HG03103 (cell line): Measurements from ENCODE around the gene BBLN.
"Not testable (repeated sequence)": the region's sequence is repeated elsewhere in the genome, so short reads cannot be mapped to it uniquely, and the experiment has no call there.

Experiments used
- ATAC-seq: cut with Tn5 transposase; IDR thresholded peaks from one replicate; pipeline ENCODE4 v1.9.1; 2021; ENCODE audit warnings: low read depth; ENCODE audit not compliant: unreplicated experiment

The BBLN gene

DNA sequence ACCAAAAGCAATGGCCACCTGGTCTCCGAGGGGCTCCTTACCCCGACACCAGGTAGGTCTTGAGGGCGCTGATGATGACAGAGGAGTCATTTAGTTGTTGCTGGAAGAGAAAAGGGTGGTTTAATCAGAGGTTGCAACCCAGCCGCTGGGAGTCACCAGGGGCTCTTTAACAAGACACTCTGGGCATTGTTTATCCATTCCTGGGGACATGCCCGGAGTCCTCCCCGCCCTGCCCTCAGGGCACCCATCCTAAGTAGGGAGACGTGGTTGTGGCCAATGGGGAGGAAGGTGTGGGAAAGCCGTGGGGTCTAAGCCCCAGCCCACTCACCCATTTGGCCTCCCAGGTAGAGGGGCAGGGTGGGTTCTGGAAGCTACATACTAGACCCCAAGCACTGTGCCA is 35.6 kb upstream of the BBLN start:
- no peak for ATAC-seq

DNA sequence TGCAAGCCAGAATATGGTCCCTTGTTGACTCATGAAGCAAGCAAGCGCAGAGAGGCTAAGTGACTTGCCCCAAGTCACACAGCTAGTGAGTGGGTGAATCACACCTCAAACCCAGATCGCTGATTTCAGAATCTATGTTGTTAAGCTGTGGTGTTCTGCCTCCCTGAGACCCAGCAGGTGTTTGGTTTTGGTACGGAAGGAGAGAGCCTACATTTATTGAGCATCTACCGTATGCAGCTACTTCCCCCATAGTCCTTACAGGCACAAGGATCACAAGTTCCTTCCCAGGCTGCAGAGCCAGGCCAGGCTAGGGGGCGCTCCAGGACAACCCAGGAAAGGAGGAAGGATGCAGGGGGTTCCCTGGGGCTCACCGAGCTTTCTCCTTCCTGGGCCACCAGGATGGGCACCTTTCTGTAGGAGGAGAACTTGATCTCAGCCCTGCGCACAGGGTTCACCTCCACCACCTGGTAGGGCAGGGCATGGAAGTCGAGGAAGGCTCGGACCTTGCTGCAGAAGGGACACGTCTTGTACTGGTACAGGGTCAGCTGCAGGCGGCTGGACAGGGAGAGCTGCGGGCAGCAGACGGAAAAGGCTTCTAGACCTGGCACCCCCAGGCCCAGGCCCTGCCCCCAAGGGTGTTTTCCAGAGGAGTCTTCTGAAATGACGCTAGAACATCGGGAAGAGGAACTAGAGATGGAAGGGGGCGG is 35.0 kb upstream of the BBLN start:
- no peak for ATAC-seq

GRCh38 chr9:128125580-128126354 is 34.3 kb upstream of the BBLN start:
- ATAC-seq: no peak

DNA sequence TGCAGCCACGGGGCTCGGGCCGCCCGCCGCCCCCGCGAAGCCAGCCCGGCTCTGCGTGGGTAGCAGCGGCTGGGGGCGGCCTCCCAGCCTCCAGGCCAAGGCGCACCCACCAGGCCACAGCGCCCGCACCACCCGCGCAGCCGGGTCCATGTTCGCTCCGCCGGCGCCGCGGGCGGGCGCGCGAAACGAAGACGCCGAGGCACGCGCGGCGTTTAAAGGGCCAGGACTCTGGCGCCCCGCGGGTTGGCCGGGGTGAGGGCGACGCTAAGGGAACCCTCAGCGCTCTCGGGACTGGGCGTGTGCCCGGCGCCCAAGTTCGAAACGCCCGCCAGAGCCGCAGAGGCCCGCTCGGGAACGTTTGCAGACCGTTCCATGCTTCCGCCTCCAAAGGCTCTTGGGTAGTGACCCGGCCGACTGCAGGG is 32.5 kb upstream of the BBLN start, which contains the start of gene PTGES2:
Gene PTGES2, minus strand, starts transcription at position 162 of the 422 bp plus-strand sequence. Its CDS starts 12 bp downstream, at position 150.
- peak; percentile 40 for ATAC-seq

DNA sequence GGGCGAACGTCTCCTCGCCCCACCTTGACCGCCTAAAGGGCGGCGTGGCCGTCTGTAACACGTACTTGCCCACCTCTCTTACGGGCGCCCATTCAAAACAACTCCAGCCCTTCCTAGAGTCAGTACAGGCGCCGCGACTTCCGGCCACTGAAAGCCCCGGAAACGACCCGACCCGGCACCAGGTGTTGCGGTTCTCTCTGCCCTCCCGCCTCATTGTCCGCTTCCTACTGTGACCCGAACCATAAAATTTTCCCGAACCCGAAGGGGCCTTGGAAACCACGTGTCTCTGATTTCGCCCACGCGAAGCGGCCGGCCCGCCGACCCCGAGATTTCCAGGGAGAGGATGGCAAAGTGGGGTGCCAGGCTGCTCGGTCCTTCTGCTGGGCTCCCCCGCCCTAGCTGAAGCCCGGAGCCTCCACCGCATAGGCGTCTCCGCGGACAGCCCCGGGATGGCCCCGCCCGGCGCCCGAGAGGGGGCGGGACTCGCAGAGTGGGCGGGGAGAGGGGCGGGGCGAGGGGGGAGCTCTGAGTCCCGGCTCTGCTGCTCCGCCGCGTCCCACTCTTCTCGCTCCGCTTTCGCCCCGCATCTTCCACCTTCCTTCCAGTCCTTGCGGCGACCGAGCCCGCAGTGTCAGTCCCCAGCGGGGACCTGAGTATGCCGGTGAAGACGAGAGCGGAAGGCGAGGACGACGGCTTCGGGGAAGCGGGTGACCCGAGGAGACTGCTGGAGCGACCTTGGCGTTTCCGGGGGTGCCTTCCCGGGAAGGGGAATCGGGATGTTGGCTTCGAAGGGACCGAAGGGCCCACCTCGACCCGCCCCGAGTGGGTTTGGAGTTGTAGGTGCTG is 31.9 kb upstream of the BBLN start:
- peak; percentile 58 for ATAC-seq

DNA sequence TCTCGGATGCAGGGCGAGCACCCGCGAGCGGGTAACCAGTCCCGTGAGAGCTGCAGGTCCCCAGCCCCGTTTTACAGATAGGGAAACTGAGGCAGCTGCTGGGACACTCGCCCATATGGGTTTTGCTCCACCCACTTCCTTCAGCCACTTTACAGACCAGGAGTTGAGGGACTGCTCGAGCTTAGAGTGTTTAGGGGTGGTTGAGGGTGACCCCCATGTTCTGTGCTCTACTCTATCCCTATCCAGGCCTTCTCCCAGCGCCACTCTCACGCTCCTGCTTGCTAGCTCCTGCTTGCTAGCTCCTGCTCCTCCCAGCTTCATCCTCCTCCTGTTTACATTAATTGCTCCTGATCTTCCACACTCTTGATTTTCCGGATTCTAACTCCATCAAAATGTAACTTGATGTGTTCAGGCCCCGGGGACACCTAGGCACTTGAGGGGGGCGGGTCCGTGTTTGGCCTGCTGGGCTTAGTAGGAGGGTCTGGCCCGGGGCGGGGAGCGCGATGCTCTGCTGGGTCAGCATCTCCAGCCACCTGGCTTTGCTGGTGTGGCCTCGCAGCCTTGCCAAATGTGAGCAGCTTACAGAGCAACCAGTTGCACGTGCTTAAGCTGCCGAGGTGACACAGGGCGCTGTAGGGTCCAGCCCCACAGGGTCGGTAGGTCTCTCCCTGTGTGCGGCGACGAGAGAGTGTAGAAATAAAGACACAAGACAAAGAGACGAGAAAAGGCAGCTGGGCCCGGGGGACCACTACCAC is 31.1 kb upstream of the BBLN start:
- no peak for ATAC-seq

DNA sequence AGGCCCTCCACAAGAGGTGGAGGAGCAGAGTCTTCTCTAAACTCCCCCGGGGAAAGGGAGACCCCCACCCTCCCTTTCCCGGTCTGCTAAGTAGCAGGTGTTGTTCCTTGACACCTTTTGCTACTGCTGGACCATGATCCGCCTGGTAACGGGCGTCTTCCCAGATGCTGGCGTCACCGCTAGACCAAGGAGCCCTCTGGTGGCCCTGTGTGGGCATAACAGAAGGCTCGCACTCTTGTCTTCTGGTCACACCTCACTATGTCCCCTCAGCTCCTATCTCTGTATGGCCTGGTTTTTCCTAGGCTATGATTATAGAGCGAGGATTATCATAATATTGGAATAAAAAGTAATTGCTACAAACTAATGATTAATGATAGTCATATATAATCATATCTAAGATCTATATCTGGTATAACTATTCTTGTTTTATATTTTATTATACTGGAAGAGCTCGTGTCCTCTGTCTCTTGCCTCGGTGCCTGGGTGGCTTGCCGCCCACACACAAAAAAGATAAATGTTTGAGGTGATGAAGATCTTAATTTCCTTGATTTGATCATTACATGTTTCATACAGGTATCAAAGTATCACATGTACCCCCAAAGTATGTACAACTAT is 30.0 kb upstream of the BBLN start:
- not testable (repeated sequence) for ATAC-seq

DNA sequence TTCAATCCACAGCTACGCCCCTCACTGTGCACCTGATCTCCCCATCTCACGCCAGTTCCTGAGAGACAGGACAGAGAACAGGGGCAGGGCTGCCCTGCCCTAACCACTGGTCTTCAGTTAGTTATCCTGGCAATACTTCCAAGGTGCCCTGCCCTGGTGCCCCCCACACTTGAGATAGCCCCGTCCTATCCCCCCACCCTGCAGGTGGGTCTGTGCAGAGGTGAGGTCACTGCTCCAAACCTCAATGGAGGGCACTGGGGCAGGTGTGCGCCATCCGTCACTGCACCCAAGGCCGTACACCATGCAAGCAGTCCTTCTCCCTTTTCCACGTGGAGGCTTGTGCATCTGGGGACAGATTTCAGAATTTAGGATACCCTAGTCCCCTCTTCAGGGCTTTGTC is 29.4 kb upstream of the BBLN start:
- not testable (repeated sequence) for ATAC-seq

- not testable (repeated sequence) for ATAC-seq
These were observed 28.7 kb upstream of the BBLN start for GRCh38 chr9:128131346-128131745.

DNA sequence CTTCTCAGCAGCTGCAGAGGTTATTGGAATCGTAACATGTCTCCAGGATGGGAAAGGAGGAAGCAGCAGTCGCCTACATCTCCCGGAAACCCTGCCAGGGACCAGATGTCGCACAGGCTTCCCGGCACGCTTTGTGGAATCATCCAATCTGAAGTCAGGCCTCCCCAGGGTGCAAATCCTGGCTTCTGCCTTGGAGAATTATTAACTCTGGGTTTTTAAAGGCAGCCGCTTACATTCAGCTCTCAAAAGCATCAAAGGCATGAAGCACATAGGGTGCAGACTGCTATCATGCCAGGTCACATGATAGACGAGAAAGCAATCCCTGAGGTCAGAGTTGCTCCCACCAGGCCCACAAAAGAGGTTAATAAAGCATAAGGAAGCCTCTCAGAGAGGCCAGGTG is 27.9 kb upstream of the BBLN start:
- ATAC-seq: not testable (repeated sequence)

DNA sequence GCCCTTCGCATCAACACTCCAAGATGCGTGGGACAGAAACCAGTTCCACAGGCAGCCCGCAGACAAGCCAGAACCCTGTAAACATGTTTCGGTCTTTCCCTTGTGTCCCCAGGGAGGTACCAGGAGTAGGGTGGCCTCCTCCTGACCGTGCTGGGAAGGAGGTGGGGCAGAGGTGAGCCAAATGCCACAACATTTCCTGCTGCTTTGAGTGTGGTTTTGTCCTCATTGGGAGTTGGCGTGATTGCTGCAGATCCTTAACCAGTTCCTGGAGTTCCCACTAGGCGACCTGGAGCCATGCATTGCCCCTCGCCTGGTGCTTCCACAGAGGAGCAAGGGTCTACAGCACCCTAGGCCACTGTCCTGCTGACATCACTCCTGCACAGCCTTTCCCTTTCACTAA is 24.5 kb upstream of the BBLN start:
- ATAC-seq: not testable (repeated sequence)

- ATAC-seq: no peak
These were observed 23.0 kb upstream of the BBLN start for GRCh38 chr9:128136816-128137793.

GRCh38 chr9:128138001-128138400 is 22.1 kb upstream of the BBLN start:
- ATAC-seq: no peak

DNA sequence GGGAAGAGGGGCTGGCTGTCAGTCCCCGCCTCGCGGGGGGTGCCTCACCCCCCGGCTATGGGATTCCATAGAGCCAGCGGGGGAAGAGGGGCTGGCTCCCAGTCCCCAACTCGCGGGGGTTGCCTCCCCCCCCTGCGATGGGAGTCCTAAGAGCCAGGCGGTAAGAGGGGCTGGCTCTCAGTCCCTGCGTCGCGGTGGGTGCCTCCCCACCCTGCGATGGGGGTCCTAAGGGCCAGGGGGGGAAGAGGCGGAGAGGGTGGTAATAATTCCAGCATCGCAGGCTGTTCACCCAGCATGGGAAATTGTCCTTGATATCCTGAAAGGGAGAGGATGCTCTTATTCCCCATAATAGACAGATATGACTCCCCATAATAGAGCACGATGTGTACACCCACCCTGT is 20.4 kb upstream of the BBLN start:
- ATAC-seq: no peak

DNA sequence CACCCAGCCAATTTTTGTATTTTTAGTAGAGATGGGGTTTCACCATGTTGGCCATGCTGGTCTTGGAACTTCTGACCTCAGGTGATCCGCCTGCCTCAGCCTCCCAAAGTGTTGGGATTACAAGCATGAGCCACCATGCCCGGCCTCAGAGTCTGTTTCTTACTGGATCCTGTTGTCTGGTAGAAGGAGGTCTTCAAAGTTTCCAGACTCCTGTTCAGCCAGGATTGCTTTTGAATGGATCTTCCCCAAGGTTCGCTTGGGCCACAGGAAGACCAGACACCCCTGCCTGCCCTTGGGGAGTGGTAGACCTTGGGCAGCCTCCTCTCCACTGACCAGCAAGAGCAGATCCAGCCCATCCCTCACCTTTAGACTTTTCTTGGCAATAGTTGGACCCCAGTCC is 18.5 kb upstream of the BBLN start:
- ATAC-seq: no peak

GRCh38 chr9:128142061-128142460 is 18.0 kb upstream of the BBLN start:
- no peak for ATAC-seq

- no peak for ATAC-seq
These were observed 17.5 kb upstream of the BBLN start for GRCh38 chr9:128142596-128142995.

- ATAC-seq: no peak
These were observed 16.4 kb upstream of the BBLN start for GRCh38 chr9:128143525-128144238.
